H1 (cell line): ENCODE measurements around the gene PSMG2.

ENCODE experiments used
- CHD2 ChIP-seq: IDR thresholded peaks from 2 replicates; pipeline ENCODE4 v1.6.1; 2012; ENCODE audit warnings: low read length, improper control_type of control experiment
- FOSL1 ChIP-seq: IDR thresholded peaks from 2 replicates; pipeline ENCODE4 v1.6.1; 2011; ENCODE audit warnings: mild to moderate bottlenecking, low read depth, low read length, moderate library complexity; ENCODE audit not compliant: insufficient read depth
- SP1 ChIP-seq: IDR thresholded peaks from 2 replicates; pipeline ENCODE4 v1.6.1; 2011; ENCODE audit warnings: low read depth, low read length
- TCF12 ChIP-seq: IDR thresholded peaks from 2 replicates; pipeline ENCODE4 v1.6.1; 2011; ENCODE audit warnings: low read depth, mild to moderate bottlenecking, low read length
- TF ChIP-seq, protein P1 (sequence below), 3 experiments: IDR thresholded peaks; 1 replicate in 2 of 3; 2 replicates in 1 of 3; pipeline versions ENCODE4 v1.5.1 to v1.6.1; 2011; ENCODE audit warnings: low read length in 3 of 3, mild to moderate bottlenecking in 3 of 3, inconsistent platforms in 2 of 3, low read depth in 1 of 3, moderate library complexity in 1 of 3; ENCODE audit not compliant: insufficient read depth in 1 of 3; ENCODE audit errors: control extremely low read depth in 1 of 3

DNA sequence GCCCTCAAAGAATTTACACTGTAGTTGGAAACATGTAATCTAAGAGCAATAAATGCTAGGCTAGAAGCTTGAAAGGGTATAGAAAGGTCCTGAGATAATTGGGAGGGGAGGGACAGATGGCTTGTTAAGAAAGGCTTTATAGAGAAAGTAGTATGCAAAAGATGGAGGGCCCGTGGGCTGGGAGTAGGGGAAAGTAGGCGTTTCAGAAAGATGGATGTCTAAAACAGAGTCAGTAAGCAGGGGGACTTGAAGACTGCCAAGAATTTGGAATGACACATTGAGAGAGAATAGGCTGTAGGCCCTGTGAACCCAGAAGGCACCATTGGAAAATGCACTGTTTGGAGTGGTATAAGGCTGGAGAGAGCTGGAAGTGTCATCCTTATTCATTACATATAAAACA is 822 bp downstream of the PSMG2 start:
- TF ChIP-seq, protein P1, sequence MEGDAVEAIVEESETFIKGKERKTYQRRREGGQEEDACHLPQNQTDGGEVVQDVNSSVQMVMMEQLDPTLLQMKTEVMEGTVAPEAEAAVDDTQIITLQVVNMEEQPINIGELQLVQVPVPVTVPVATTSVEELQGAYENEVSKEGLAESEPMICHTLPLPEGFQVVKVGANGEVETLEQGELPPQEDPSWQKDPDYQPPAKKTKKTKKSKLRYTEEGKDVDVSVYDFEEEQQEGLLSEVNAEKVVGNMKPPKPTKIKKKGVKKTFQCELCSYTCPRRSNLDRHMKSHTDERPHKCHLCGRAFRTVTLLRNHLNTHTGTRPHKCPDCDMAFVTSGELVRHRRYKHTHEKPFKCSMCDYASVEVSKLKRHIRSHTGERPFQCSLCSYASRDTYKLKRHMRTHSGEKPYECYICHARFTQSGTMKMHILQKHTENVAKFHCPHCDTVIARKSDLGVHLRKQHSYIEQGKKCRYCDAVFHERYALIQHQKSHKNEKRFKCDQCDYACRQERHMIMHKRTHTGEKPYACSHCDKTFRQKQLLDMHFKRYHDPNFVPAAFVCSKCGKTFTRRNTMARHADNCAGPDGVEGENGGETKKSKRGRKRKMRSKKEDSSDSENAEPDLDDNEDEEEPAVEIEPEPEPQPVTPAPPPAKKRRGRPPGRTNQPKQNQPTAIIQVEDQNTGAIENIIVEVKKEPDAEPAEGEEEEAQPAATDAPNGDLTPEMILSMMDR (IDR thresholded peaks at IDR 0.05; ENCODE audit: control extremely low read depth in 1 of 3, insufficient read depth in 1 of 3, low read depth in 1 of 3, low read length in 3 of 3): no peak
- no peak for TF ChIP-seq SP1
- no peak for TF ChIP-seq CHD2
- no peak for TF ChIP-seq TCF12
- TF ChIP-seq FOSL1: no peak
